HUDEP-2 (cell line): ENCODE data around the gene EBLN1.

ENCODE experiments used
- DNase-seq, 76 experiments: peaks; one replicate each; lab custom pipeline; 2025; ENCODE audit not compliant: unreplicated experiment in 76 of 76; lab: John Stamatoyannopoulos, UW

Gene EBLN1

GRCh38 chr10:22217842-22218241 is at the start of gene EBLN1:
EBLN1 (minus strand) TSS chr10:22218015; CDS start chr10:22209983, 8,032 bp downstream.
- no peak for DNase-seq

DNA sequence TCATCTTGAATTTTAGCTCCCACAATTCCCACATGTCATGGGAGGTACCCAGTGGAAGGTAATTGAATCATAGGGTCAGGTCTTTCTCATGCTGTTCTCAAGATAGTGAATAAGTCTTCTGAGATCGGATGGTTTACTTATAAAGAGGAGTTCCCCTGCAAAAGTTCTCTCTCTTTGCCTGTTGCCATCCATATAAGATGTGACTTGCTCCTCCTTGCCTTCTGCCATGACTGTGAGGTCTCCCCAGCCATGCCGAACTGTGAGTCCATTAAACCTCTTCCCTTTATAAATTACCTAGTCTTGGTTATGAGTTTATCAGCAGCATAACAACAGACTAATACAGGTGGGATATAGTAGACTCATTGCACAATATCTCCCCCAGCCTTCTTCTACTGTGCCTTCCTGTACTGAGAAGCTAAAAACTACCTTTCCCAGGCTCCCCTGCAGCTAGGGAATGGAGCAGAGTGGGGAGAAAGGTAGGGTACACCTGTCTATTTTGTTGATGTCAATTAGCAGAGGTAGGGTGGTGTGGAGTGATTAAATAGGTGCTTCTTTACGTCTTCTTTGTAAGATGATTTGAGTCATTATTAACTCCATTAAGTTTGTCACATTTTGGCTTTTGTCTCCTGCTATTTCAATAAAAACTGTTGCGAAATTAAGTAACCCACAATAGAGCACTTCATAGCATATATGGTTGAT is 48.2 kb upstream of the EBLN1 start:
- DNase-seq = no peak

- no peak for DNase-seq
These were observed 45.3 kb upstream of the EBLN1 start for GRCh38 chr10:22263106-22263505.

DNA sequence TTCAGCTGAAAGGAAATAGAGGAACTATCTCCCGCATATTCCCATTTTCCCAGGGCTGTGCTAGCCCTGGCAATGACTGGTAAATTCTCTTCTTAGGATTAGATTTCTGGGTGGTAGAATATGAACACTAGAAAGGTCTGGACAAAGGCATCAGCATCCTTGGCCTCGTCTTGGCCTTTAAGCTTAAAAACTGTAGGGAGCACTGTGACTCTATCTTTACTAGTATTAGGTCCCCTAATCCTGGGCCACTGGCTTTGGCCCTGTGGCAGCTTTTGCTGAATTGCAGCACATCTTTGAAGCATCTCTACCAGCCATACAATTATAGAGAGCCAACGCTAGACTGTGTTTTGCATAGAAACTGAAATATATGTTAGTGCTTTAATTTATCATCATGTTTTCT is 41.5 kb upstream of the EBLN1 start:
- peak in 3 of 76 experiments; percentile 5 to 27 (median 5) for DNase-seq

DNA sequence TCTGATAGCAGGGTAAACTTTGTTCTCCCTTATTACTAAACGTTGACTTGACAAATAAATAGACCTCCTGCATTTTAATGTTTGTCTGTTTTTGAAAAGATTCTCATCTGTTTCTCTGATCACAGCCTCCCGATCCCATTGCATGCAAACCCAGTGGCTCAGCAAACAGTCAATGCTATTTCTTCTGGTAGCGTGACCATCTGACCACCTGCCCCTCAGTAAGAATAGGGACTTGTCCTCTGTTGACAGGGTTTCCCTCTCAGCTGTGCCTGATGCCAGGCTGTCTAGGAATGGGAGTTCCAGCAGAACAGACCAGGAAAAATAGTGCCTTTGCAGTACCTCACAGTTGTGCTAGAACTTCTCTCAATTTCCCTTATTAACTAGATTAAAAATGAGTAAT is 40.7 kb upstream of the EBLN1 start:
- no peak for DNase-seq

DNA sequence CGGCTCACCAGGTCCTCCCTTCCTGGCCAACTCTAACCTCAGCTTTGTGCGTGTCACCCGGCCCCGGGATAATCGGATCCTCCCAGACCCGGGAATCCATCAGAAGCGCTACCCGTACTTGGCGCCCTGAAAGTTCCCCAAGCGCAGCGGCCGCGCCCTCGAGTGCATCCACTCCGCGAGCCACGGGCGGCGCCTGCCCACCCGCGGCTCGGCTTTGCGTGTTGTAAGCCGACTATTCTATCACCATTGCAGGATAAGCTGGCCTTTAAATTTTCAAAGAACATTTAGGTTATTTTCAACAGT is 35.7 kb upstream of the EBLN1 start:
- DNase-seq = peak in 3 of 76 experiments; percentile 8 to 32 (median 30)

DNA sequence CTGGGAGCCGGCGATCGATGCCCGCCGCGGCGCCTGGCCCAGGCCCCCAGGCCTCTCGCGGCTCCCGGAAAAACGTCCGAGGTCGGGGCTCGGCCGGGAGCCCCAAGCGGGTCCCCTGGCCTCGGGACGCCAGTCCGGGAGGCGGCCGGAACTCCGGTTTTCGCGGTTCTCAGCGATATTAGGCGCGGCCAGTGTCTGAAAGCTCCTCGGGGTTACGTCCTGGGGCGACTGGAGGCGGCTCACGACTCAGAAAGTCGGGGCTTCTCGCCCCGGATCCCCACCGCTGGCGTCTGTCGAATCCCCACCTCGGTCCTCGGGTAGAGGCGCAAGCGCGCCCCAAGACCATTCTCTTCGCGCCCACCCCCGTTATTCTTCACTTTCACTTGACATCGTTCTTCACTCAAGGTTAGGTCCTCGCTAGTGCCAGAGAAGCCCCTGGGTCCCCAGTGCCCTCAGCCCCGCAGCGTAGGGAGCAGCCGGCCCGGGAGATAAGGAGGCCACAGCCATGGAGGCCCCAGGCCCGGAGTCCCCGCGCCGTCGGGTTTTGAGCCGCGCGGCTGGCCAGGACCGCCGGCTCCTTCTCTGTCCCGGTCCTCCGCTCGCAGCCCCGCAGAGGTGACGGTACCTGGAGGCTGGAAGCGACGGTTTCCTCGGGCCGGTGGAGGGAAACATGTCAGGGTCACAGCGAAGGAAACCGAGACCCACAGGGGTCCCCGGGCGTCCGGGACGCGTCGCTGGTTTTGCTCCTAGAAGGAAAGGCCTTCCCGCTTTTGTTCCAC is 35.2 kb upstream of the EBLN1 start:
- DNase-seq = peak in 26 of 76 experiments; percentile 7 to 64 (median 33)

DNA sequence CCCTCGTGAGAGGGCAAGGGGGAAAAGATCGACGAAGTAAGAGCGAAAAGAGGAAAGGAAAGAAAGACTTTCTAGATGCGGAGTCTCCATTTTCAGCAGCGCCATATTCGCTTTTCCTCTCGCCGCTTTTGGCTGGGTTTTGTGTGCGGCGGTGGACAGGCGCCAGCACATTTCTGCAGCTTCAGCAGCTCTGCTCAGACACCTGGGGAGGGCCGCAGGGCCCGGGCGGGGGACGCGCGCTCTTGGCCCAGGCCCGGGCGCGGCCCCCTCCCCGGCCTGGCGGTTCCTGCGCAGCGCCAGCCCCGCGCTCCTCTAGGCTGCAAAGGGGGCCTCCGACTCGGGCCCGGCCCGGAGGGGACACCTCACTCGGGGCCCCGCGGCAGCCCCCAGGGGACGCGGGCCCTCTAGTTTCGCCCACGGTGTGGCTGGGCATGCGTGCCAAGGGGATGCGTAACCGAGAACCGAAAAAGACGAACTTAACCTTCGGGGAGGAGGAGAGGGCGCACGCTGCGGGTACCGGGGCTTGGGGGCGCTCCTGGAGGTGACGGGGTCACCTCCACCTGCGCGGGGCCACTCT is 34.5 kb upstream of the EBLN1 start:
- DNase-seq = peak in 21 of 76 experiments; percentile 9 to 63 (median 47)

DNA sequence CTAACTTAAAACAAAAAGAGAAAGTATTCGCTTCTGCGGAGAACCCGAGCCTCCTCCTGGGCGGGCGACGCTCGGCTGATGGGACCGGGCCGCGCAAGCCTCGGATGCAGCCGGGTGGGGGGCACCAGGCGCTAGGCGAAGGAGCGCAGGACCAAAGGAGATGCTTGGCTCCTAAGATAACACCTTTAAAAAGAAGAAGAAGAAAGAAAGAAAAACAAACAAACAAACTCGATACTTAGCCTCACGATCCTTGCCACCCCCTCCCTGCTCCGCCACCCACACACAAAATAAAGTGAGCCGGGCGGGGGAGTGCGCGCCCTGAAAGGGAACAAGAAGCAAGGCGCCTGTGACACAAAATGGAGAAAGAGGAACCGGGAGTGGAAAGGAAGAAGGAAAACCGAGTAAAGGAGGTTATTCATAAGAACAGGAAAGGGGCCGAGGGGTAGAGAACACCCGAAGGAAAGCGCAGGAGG is 34.0 kb upstream of the EBLN1 start:
- DNase-seq = peak in 65 of 76 experiments; percentile 5 to 73 (median 52)

GRCh38 chr10:22250897-22251660 is 33.3 kb upstream of the EBLN1 start:
- DNase-seq = peak in 4 of 76 experiments; percentile 13 to 55 (median 28)

DNA sequence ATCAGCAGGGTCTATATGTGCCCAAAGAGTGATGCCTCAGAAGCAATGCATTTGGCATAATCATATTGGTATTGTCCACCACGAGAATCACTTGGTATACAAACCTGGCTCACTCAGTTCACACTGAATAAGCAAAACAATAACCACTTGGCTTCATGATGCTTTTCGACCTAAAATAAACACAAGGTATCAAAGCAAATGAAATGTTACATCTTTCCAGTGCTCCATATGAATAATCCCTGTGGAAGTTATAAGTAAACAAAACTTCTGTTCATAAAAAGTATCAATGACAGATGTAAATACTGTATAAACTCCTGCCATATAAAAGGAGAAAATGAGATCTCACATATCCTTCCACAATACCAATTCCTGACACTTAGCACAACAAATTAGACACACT is 29.8 kb upstream of the EBLN1 start:
- no peak for DNase-seq

DNA sequence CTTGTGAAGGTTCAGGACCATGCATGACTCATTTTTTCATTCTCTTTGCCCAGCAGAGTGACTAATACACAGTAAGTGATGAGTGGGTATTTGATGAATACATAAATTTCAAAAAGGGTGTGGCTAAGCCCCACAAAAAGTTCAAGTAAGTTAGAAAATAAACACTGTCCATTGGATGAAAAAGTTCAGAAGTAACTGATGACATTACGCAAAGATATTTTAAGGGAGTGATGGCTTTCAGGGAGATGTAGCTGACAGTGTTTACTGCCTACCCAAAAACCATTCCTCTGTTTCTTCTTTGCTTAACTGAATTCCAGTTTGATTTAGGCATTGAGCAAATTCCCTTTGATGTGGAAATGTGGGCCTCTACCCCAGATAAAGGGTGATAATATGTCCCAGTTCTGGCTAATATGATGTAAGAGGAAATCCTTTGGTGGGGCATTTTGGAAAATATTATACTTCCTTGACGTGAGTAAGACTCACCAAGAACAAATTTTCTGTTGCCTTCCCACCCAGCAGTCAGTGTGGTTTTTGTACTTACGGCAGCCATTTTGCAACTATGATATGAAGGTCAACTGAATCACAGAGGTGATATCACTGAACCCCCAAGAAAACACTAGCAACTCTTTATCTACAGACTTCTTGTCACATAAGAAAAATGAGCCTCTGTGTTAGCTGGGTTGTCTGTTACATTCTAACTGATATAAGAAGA is 29.0 kb upstream of the EBLN1 start:
- peak in 1 of 76 experiments; percentile 7 for DNase-seq

DNA sequence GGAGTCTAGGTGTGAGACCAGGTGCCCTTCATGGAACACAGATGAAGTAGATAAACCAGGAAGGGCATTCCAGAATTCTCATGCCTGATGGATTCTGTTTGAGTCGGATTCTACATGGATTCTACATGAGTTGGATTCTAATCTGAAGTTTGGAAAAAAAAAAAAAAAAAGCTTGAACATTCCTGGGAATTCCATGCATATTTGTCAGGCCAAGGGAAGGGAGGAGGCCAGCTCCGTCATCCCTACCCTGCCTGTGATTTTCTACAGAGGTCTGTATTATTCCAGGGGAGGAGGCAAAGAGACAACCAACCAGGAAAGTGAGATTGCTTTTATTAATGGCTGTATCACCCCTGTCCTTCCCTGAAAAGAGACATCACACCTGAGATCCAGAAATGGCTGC is 27.8 kb upstream of the EBLN1 start:
- DNase-seq = no peak

GRCh38 chr10:22244855-22245254 is 27.0 kb upstream of the EBLN1 start:
- DNase-seq = no peak

- no peak for DNase-seq
These were observed 26.2 kb upstream of the EBLN1 start for GRCh38 chr10:22244001-22244400.

- DNase-seq = no peak
These were observed 25.5 kb upstream of the EBLN1 start for GRCh38 chr10:22243321-22243720.

GRCh38 chr10:22231260-22231659 is 13.4 kb upstream of the EBLN1 start:
- no peak for DNase-seq

- DNase-seq = peak in 44 of 76 experiments; percentile 3 to 69 (median 36)
These were observed 12.5 kb upstream of the EBLN1 start for GRCh38 chr10:22230158-22230833.

GRCh38 chr10:22229802-22230157 is 12.0 kb upstream of the EBLN1 start:
- DNase-seq = no peak
